ENCODE data around the gene FAM98B. TPM values are rescaled to one million over a fixed set of nuclear protein-coding genes. Genes with fewer than 3 reads are reported as not detected.

The FAM98B gene
- total and polyA plus RNA-seq, 2 experiments from 2014 or later = 10.1 to 32.5 TPM

DNA sequence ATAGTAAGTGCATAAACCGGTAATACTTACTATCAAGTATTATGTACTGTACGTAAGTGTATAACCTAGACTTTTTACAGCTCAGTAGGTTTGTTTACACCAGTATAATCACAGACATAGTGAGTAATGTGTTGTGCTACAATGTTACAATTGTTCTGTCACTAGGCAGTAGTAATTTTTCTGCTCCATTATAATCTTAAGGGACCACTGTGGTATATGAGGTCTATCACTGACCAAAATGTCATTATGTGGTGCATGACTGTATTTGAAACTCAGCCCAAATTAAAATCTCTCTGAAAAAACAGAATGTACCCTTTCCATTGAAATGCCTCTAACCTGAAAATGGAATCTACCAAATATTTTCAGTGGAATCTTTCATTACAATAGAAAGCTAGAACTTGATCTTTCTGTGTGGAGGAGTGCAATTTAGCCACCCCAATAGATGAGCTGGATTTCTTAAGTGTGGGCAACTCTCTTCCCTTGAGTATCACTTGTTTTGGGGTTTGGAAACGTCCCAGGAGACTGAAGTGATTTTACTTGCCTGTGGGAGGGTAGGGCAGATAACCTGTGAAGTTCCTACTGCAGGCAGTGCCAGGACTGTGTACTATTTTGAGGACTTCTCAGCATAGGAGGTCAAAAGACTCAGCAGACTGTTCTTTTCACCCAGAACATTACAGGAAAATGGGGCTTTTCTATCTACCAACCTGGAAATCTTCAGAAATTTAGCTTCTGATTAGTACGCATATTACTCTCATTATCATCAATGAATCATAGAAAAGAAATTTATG is 50.9 kb downstream of the FAM98B start (continued):
- TF ChIP-seq, protein P1, sequence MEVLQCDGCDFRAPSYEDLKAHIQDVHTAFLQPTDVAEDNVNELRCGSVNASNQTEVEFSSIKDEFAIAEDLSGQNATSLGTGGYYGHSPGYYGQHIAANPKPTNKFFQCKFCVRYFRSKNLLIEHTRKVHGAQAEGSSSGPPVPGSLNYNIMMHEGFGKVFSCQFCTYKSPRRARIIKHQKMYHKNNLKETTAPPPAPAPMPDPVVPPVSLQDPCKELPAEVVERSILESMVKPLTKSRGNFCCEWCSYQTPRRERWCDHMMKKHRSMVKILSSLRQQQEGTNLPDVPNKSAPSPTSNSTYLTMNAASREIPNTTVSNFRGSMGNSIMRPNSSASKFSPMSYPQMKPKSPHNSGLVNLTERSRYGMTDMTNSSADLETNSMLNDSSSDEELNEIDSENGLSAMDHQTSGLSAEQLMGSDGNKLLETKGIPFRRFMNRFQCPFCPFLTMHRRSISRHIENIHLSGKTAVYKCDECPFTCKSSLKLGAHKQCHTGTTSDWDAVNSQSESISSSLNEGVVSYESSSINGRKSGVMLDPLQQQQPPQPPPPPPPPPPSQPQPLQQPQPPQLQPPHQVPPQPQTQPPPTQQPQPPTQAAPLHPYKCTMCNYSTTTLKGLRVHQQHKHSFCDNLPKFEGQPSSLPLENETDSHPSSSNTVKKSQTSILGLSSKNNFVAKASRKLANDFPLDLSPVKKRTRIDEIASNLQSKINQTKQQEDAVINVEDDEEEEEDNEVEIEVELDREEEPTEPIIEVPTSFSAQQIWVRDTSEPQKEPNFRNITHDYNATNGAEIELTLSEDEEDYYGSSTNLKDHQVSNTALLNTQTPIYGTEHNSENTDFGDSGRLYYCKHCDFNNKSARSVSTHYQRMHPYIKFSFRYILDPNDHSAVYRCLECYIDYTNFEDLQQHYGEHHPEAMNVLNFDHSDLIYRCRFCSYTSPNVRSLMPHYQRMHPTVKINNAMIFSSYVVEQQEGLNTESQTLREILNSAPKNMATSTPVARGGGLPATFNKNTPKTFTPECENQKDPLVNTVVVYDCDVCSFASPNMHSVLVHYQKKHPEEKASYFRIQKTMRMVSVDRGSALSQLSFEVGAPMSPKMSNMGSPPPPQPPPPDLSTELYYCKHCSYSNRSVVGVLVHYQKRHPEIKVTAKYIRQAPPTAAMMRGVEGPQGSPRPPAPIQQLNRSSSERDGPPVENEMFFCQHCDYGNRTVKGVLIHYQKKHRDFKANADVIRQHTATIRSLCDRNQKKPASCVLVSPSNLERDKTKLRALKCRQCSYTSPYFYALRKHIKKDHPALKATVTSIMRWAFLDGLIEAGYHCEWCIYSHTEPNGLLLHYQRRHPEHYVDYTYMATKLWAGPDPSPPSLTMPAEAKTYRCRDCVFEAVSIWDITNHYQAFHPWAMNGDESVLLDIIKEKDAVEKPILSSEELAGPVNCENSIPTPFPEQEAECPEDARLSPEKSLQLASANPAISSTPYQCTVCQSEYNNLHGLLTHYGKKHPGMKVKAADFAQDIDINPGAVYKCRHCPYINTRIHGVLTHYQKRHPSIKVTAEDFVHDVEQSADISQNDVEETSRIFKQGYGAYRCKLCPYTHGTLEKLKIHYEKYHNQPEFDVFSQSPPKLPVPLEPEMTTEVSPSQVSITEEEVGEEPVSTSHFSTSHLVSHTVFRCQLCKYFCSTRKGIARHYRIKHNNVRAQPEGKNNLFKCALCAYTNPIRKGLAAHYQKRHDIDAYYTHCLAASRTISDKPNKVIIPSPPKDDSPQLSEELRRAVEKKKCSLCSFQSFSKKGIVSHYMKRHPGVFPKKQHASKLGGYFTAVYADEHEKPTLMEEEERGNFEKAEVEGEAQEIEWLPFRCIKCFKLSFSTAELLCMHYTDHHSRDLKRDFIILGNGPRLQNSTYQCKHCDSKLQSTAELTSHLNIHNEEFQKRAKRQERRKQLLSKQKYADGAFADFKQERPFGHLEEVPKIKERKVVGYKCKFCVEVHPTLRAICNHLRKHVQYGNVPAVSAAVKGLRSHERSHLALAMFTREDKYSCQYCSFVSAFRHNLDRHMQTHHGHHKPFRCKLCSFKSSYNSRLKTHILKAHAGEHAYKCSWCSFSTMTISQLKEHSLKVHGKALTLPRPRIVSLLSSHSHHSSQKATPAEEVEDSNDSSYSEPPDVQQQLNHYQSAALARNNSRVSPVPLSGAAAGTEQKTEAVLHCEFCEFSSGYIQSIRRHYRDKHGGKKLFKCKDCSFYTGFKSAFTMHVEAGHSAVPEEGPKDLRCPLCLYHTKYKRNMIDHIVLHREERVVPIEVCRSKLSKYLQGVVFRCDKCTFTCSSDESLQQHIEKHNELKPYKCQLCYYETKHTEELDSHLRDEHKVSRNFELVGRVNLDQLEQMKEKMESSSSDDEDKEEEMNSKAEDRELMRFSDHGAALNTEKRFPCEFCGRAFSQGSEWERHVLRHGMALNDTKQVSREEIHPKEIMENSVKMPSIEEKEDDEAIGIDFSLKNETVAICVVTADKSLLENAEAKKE (CRISPR knock-in tag; IDR thresholded peaks at IDR 0.05) = no peak
- TF ChIP-seq ZNF114 (CRISPR knock-in tag; IDR thresholded peaks at IDR 0.05) = no peak
- no peak for TF ChIP-seq EZH2 (IDR thresholded peaks at IDR 0.05; ENCODE audit: low read depth, unreplicated experiment)
- no peak for TF ChIP-seq STAT1 (IDR thresholded peaks at IDR 0.05; ENCODE audit: unreplicated experiment)
- no peak for TF ChIP-seq POLR2AphosphoS5 (IDR thresholded peaks at IDR 0.05; ENCODE audit: low read depth)
- TF ChIP-seq, protein P2, sequence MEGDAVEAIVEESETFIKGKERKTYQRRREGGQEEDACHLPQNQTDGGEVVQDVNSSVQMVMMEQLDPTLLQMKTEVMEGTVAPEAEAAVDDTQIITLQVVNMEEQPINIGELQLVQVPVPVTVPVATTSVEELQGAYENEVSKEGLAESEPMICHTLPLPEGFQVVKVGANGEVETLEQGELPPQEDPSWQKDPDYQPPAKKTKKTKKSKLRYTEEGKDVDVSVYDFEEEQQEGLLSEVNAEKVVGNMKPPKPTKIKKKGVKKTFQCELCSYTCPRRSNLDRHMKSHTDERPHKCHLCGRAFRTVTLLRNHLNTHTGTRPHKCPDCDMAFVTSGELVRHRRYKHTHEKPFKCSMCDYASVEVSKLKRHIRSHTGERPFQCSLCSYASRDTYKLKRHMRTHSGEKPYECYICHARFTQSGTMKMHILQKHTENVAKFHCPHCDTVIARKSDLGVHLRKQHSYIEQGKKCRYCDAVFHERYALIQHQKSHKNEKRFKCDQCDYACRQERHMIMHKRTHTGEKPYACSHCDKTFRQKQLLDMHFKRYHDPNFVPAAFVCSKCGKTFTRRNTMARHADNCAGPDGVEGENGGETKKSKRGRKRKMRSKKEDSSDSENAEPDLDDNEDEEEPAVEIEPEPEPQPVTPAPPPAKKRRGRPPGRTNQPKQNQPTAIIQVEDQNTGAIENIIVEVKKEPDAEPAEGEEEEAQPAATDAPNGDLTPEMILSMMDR (conservative IDR thresholded peaks at IDR 0.05; ENCODE audit: low read depth in 2 of 2) = no peak
- TF ChIP-seq, protein P3, sequence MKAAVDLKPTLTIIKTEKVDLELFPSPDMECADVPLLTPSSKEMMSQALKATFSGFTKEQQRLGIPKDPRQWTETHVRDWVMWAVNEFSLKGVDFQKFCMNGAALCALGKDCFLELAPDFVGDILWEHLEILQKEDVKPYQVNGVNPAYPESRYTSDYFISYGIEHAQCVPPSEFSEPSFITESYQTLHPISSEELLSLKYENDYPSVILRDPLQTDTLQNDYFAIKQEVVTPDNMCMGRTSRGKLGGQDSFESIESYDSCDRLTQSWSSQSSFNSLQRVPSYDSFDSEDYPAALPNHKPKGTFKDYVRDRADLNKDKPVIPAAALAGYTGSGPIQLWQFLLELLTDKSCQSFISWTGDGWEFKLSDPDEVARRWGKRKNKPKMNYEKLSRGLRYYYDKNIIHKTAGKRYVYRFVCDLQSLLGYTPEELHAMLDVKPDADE (IDR thresholded peaks at IDR 0.05) = no peak
- no peak for TF ChIP-seq EZH2phosphoT487 (IDR thresholded peaks at IDR 0.05; ENCODE audit: unreplicated experiment)
- no peak for TF ChIP-seq JUNB (IDR thresholded peaks at IDR 0.05; ENCODE audit: unreplicated experiment)

All from GM23338 (cell line).